ENCODE measurements around the gene APPL1. TPM values are rescaled to one million over a fixed set of nuclear protein-coding genes. Genes with fewer than 3 reads are reported as not detected.
"Not testable (repeated sequence)": the region's sequence is repeated elsewhere in the genome, so short reads cannot be mapped to it uniquely, and the experiment has no call there.

Gene APPL1
- total and polyA plus RNA-seq, 12 donors, result 6.1 to 45.7 (median 32.3) TPM

DNA sequence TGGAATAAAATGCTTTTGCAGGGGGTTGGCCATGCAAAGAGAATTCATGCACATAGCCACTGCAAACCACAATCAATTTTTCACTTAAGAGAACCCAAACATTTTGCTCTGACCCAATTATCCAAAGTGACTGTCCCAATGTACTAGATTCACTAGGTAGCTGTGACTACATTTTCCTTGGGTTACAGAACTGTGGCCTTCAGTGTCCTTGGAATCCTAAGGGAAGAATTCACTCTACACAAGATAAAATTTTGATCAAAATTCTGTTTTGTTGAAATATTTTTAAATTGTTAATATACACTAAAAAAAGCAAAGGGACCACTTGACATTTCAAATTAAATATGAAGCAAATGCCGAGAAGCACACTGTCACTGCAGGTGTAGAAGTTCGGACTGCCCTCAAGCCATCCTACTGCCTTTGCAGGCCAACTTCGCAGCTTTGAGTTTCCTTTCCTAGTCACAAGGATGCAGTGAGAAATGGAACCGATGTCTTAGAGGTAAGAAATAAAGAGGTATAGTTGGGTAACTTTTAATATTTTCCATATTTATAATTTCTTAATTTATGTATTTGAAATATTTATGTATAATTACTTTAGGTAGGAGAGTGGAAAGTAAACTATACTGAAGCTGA, 65.5 kb downstream of the APPL1 start:
- Histone ChIP-seq H3K4me3 (no peak overlapping the region), H3K27me3 (peaks cover 5% of the 10 kb centered on the region), H3K36me3 (replicated peaks in 1 of 2) (no peaks in the 10 kb centered on the region), H3K9me3 (replicated peaks in 1 of 3) (no peaks in the 10 kb centered on the region), H3K27ac (no peak overlapping the region), H3K4me1 (replicated peaks in 1 of 2) (no peaks in the 10 kb centered on the region)
- 88 to 96% (median 95%) methylated on average over 4 of the region's 4 CpGs for WGBS, 4 donors
- intact Hi-C loops (cut with DNase I), result no loop called here
- DNase-seq, result no peak
- TF ChIP-seq POLR2A (IDR thresholded peaks at IDR 0.05), result no peak
- TF ChIP-seq, protein P1, sequence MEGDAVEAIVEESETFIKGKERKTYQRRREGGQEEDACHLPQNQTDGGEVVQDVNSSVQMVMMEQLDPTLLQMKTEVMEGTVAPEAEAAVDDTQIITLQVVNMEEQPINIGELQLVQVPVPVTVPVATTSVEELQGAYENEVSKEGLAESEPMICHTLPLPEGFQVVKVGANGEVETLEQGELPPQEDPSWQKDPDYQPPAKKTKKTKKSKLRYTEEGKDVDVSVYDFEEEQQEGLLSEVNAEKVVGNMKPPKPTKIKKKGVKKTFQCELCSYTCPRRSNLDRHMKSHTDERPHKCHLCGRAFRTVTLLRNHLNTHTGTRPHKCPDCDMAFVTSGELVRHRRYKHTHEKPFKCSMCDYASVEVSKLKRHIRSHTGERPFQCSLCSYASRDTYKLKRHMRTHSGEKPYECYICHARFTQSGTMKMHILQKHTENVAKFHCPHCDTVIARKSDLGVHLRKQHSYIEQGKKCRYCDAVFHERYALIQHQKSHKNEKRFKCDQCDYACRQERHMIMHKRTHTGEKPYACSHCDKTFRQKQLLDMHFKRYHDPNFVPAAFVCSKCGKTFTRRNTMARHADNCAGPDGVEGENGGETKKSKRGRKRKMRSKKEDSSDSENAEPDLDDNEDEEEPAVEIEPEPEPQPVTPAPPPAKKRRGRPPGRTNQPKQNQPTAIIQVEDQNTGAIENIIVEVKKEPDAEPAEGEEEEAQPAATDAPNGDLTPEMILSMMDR (IDR thresholded peaks at IDR 0.05), result no peak

DNA sequence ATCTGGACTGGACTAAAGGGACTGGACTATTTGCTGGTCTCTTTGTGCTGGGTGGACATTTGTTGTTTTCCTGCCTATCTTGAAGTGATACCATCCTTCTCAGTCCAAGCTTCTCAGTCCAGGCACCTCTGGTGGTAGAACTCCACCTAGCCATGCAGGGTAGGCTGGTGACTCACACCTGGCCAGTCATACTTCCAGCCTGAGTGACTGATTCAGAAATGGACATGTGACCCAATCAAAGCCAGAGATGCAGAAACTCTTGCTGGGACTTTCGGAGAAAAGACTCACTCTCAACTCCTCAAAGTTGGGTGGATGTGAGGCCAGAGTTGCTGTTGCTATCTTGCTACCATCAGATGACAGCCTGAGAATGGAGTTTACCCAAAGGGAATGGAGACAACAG, 70.5 kb downstream of the APPL1 start:
- WGBS, 4 donors, result 62 to 100% (median 88%) methylated on average over 1 of the region's 1 CpG
- Histone ChIP-seq H3K4me3 (no peak overlapping the region), H3K27me3 (peaks cover 5% of the 10 kb centered on the region), H3K4me1 (replicated peaks in 1 of 2) (no peaks in the 10 kb centered on the region), H3K9me3 (replicated peaks in 1 of 3) (no peaks in the 10 kb centered on the region), H3K27ac (no peak overlapping the region), H3K36me3 (replicated peaks in 1 of 2) (no peaks in the 10 kb centered on the region)
- DNase-seq, result peak in 3 of 7 donors; percentile 17 to 43 (median 22)
- TF ChIP-seq, protein P1 (IDR thresholded peaks at IDR 0.05), result no peak
- no peak for TF ChIP-seq POLR2A (IDR thresholded peaks at IDR 0.05)
- intact Hi-C loops (cut with DNase I), result no loop called here

DNA sequence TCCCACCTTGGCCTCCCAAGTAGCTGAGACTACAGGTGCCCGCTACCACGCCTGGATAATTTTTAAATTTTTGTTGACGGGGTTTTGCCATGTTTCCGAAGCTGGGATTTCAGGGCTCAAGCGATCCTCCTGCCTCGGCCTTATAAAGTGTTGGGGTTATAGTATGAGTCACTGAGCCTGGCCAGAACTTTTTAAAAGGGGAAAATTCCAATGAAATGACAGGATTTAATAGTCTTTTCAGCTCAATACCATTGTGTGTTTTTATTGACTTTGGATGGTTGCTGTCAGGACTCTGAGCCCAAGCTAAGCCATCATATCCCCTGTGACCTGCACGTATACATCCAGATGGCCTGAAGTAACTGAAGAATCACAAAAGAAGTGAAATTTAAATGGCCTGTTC, 76.0 kb downstream of the APPL1 start:
- H3K9me3 ChIP-seq (replicated peaks in 1 of 3), result not testable (repeated sequence)

DNA sequence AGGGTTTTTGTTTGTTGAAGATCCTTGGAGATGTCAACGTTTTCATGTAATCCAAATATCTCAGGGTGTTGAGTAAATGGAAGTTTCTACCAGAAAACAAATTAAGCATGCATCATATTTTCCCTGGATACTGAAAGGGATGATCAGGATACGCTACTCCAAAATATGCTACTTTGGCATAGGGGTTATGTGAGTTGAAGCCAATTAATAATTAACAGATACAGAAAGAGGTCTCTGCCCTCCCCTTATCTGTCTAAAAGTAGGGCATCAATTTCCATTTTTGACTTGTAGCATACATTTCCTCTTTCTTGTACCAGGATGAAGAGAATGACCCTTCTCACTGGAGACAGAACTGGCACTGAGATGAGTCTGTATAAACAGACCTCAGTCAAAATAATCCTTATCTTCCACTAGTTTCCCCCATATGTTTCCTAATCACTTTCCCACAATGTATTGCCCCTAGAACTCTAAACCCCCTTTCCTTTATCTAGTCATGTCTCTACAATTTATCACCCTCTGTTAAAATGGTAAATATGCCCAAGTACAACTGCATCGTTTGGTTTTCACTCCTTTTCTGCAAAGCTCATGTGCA, 82.3 kb downstream of the APPL1 start:
- H3K36me3 ChIP-seq (replicated peaks in 1 of 2), result no peaks in the 10 kb centered on the region

More for the DNA sequence above, 76.0 kb downstream of the APPL1 start:
- H3K27ac ChIP-seq; intact Hi-C loops (cut with DNase I); H3K36me3 ChIP-seq (replicated peaks in 1 of 2); H3K27me3 ChIP-seq; H3K4me1 ChIP-seq (replicated peaks in 1 of 2); H3K4me3 ChIP-seq; DNase-seq: not testable (repeated sequence)
- WGBS, 4 donors, result 90 to 94% (median 93%) methylated on average over 7 of the region's 7 CpGs

More for the DNA sequence above, 82.3 kb downstream of the APPL1 start:
- WGBS, 4 donors, result 48 to 52% (median 50%) methylated on average over 3 of the region's 3 CpGs
- TF ChIP-seq, protein P1 (IDR thresholded peaks at IDR 0.05), result no peak
- TF ChIP-seq POLR2A (IDR thresholded peaks at IDR 0.05), result no peak
- H3K4me3 ChIP-seq, result no peak overlapping the region
- no peak for DNase-seq
- intact Hi-C loops (cut with DNase I), result no loop called here
- H3K4me1 ChIP-seq (replicated peaks in 1 of 2), result no peaks in the 10 kb centered on the region
- no peak overlapping the region for H3K27ac ChIP-seq
- no peaks in the 10 kb centered on the region for H3K27me3 ChIP-seq
- no peaks in the 10 kb centered on the region for H3K9me3 ChIP-seq (replicated peaks in 1 of 3)
